VCaP (cell line): ENCODE measurements around the gene FBXL19.
A peak's percentile ranks its signal among the peaks of the same experiment; 100 is the strongest.

Experiments
- H3K27ac ChIP-seq: fragments of 450-650 bp; 2 replicates; pipeline ENCODE4 v1.5.1; 2017
- TF ChIP-seq, protein P1 (sequence below): fragments of 450-650 bp; conservative IDR thresholded peaks from 2 replicates; pipeline ENCODE4 v1.5.1; 2017; ENCODE audit warnings: mild to moderate bottlenecking, moderate library complexity

Gene FBXL19

DNA sequence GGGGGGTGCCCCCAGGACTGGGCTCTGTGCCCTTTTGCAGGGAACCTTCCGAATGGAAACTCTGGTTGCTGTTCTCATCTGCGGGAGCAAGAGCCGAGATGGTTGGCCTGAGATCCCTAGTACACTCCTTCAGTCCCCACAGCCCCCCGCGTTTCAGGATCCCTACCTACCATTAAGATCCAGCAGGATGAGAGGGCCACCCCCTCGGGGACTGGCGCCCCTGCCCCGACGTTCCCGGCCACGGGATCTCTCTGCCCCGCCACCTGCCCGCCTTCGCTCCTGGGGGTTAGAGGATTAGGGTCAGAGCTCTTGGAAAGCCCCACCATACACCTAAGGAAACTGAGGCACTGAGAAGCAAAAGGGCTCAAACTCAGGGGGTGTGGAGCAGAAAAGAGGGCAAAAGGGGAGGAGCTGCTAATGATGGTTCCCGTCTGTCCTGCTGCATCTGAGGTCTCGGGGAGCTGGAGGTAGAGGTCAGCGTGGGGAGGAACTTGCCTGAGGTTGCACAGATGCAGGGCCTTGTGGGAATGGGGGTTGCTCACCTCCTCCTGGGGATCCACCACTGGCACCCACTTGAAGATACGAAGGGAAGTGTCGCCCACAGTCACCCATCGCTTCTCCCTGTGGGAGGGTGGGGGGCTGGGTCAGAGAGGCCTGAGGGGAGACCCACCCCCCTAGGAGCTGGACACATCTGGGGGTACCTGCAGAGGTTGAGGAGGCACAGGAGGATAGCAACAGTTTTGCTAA is 30.5 kb upstream of the FBXL19 start:
- peak overlapping the region; percentile 70; the same call in 1 of the 2 replicates for H3K27ac ChIP-seq
- TF ChIP-seq, protein P1, sequence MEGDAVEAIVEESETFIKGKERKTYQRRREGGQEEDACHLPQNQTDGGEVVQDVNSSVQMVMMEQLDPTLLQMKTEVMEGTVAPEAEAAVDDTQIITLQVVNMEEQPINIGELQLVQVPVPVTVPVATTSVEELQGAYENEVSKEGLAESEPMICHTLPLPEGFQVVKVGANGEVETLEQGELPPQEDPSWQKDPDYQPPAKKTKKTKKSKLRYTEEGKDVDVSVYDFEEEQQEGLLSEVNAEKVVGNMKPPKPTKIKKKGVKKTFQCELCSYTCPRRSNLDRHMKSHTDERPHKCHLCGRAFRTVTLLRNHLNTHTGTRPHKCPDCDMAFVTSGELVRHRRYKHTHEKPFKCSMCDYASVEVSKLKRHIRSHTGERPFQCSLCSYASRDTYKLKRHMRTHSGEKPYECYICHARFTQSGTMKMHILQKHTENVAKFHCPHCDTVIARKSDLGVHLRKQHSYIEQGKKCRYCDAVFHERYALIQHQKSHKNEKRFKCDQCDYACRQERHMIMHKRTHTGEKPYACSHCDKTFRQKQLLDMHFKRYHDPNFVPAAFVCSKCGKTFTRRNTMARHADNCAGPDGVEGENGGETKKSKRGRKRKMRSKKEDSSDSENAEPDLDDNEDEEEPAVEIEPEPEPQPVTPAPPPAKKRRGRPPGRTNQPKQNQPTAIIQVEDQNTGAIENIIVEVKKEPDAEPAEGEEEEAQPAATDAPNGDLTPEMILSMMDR, result no peak

DNA sequence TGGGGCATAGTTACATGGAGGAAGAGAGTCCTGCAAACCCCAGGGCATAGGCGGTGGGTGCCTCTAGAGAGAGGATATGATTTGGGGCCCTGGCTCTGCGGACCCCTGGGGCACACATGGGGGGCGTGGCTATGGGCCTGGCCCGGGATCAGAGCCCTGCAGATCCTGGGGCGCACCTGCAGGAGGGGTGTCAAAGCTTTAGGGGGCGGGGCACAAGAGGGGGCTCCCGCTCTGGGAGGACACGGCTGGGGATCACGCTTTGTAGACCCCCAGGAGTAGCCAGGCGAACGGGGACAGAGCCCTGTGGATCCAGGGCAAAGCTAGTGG is 30.0 kb upstream of the FBXL19 start:
- TF ChIP-seq, protein P1, result no peak
- H3K27ac ChIP-seq, result peak overlapping the region; percentile 70

DNA sequence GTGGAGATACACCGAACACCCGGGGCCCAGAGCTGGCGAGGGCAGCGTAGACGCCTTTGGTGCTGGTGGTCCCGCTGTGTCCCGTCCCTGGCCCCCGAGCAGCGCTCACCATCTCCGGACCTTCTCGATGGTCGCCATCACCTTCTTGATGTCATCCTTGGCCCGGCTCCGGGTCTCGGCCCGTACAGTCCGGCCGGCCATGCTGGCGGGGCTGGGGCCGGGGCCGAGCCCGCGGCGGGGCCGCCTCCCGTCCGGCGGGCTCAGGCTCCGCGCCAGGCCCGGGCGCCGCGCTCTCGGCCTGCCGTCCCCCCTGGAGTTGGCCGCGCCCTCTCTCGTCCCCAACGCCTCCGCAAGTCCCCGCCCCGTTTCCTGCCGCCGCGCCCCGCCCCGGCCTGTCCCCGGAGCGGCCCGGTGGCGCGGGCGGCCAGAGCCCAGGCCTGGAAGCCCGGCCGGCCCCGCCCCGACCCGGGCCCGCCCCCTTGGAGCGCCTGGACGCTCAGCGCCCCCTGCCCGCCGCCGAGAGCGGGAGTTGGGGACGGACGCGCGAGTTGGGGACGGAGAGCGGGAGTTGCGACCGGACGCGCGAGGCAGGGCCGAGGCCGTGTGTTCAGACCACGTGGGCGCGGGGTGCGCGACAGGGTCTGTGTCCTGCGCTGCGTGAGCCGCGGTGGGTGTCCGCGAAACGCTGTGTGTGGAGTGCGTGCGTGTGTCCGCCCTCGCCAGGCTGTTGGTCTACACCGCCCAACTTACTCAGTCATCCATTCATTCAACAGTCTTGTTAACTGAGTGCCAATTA is 29.4 kb upstream of the FBXL19 start, which contains the start of gene BCL7C:
BCL7C (minus strand) TSS at position 334 of the 796 bp plus-strand sequence; CDS start at position 201, 133 bp downstream.
- H3K27ac ChIP-seq, result peak within 1 kb of the TSS; percentile 70
- TF ChIP-seq, protein P1, result peak; percentile 60

DNA sequence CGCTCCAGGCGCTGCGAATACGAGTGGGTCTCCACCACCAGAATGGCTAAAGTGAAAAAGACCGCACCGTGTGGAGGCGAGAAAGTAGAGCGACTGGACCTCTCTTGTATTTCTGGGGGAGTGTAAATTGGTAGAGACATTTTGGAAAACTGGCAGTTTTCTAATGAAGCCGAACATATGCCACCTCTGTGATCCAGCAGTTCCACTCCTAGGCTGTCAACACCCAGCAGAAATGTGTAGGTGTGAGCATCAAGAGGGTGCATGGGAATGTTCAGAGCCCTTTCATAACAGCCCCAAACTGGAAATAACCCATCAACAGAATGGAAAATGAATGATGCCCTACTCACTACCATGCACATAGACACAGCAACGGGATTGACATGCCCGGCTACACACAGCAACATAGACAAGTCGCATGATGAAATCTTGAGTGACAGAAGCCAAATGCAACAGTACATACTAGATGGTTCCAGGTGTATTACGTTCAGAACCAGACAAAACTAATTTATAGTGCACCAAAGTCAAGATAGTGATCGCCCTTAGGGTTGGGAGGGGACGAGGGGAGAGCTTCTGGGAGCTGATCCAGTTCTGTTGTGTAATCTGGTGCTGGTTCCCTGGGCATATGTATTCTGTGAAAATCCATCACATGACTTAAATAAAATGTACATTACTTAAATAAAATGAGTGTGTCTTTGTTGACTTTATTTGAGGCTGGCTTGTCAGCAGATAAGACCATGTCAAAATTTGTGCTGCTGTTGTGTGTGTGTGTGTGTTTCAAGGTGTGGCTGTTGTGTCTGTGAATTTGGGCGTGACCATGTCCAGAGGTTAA is 28.6 kb upstream of the FBXL19 start:
- H3K27ac ChIP-seq, result peak overlapping the region; percentile 70

DNA sequence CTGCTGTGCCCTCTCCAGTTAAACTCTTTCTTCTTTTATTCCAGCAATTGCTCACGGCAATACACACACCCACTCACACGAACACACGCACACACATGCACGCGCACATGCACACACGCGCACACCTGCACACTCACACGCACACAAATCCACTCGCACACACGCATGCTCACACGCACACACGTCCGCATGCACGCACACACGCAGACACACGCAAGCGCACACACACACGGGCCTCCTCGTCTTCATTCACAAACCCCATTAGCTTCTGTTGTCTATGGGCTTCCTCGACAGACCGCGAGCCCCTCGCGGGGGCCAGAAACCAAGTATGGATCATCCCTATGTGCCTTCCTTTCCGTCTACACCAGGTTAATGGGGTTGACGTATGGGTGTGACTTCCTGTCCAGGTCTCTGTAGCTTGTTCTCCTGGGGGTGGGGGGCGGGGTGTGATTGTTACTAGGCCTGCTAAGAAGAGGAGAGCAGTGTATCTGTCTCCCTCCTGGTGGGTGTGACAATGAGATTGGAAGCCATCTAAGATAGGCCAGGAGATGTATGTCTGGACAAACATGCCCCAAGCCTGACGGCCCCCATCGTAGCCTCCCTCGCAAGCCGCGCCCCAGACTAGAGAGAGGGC is 27.6 kb upstream of the FBXL19 start:
- TF ChIP-seq, protein P1, result no peak
- no peak overlapping the region for H3K27ac ChIP-seq

More for the DNA sequence above, 28.6 kb upstream of the FBXL19 start:
- TF ChIP-seq, protein P1, result no peak

DNA sequence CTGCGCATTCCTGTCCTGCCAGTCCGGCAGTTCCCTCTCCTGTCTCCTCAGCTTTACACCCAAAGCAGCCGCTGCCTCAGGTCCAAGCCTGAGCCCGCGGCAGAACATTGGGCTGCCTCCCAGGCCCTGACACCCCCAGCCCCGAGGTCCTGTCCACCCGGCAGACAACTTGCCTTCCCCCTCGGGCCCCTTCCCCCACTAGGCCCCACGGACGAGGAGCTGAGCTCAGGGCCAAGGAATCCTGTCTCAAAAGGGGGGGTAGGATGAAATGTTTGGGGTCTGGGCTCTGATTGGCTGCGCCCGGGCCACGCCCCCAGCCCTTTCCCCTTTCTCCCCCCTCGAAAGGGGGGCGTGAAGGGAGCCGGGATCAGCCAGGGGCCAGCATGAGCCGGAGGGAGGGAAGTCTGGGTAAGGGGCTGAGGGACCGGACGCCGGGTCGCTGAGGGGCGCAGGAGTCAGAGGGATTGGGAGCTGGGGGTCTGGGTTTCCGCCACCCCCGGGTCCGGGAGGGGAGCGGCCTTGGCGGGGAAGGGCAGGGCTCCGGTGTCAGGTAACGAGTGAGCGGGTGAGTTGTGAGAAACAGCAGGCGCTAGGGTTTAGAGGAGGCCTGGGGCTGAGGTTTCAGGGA is 27.0 kb upstream of the FBXL19 start, which contains the start of gene CTF1:
CTF1 (plus strand) TSS at position 354 of the 628 bp plus-strand sequence; CDS start at position 384, 30 bp downstream.
- no peak within 1 kb of the TSS for H3K27ac ChIP-seq
- TF ChIP-seq, protein P1, result no peak
